Activated T-cell treated with anti-CD3 and anti-CD28 coated beads, Interleukin-2, amount 50 U/mL, for 4 hours (primary cell): ENCODE measurements around the gene HCAR2. TPM values are rescaled to one million over a fixed set of nuclear protein-coding genes. Genes with fewer than 3 reads are reported as not detected.
"Not testable (repeated sequence)": the region's sequence is repeated elsewhere in the genome, so short reads cannot be mapped to it uniquely, and the experiment has no call there.

ENCODE experiments used
- ATAC-seq, 2 donors: fragments of 200-7000 bp; cut with Tn5 transposase; one replicate each; pipeline ENCODE4 v1.10.0; 2021
- DNase-seq: peaks from one replicate; pipeline ENCODE4 v3.0.0-alpha.2; 2020
- H3K27me3 Mint-ChIP-seq: one replicate; pipeline ENCODE4 v1.8.0; 2021; ENCODE audit warnings: low read depth, mixed read lengths
- H3K36me3 Mint-ChIP-seq: one replicate; pipeline ENCODE4 v1.8.0; 2022; ENCODE audit warnings: mixed read lengths; ENCODE audit not compliant: insufficient read depth
- H3K4me1 Mint-ChIP-seq: one replicate; pipeline ENCODE4 v1.8.0; 2021; ENCODE audit warnings: low read depth, mixed read lengths
- H3K4me3 Mint-ChIP-seq: one replicate; pipeline ENCODE4 v1.8.0; 2021; ENCODE audit warnings: mild to moderate bottlenecking, moderate library complexity, mixed read lengths
- H3K9me3 Mint-ChIP-seq: one replicate; pipeline ENCODE4 v1.8.0; 2021; ENCODE audit warnings: mixed read lengths
- total RNA-seq, 3 donors: library from RNA; stranded (reverse); gene quantifications; one replicate each; pipeline ENCODE4 v1.2.1, GENCODE V29; 2021

The HCAR2 gene
- total RNA-seq, 3 donors from 2014 or later = not detected

- Mint-ChIP-seq H3K27me3 (no peaks in the 10 kb centered on the region), H3K4me3 (peak overlapping the region; percentile 58), H3K36me3 (no peaks in the 10 kb centered on the region), H3K4me1 (peaks cover 69% of the 10 kb centered on the region), H3K9me3 (no peaks in the 10 kb centered on the region)
- DNase-seq = no peak
- ATAC-seq = no peak
Observed at GRCh38 chr12:122729583-122730214, 26.5 kb upstream of the HCAR2 start.

DNA sequence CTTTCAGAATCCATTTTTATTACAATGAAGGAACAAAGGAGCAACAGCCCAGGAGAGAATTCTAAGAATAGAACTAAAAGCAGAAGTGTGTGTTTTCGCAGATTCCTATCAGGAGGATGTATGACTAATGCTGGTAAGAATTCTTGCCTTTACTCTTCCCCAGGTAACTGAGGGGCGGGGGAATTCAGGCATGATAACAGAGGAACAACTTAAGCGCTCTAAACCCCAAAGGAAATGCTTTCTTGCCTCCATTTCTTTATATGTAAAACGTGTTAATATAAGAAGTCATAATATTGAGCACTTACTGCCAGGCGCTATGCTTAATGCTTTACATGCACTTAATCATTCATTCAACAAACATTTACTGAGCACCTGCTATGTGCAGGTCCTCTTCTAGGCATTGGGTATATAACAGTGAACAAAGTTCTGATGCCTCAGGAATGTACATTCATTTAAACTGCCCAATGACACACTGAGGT, 23.0 kb upstream of the HCAR2 start:
- no peaks in the 10 kb centered on the region for H3K9me3 Mint-ChIP-seq
- ATAC-seq (peak; percentile 48 to 70), DNase-seq (peak; percentile 32)
- H3K27me3 Mint-ChIP-seq = no peaks in the 10 kb centered on the region
- peak overlapping the region; percentile 29 for H3K4me3 Mint-ChIP-seq
- no peaks in the 10 kb centered on the region for H3K36me3 Mint-ChIP-seq
- H3K4me1 Mint-ChIP-seq = peaks cover 47% of the 10 kb centered on the region

- Mint-ChIP-seq H3K4me1 (peaks cover 46% of the 10 kb centered on the region), H3K27me3 (no peaks in the 10 kb centered on the region), H3K36me3 (no peaks in the 10 kb centered on the region), H3K9me3 (no peaks in the 10 kb centered on the region), H3K4me3 (peak overlapping the region; percentile 1)
- no peak for DNase-seq
- no peak for ATAC-seq
Observed at GRCh38 chr12:122725452-122726079, 22.4 kb upstream of the HCAR2 start.

DNA sequence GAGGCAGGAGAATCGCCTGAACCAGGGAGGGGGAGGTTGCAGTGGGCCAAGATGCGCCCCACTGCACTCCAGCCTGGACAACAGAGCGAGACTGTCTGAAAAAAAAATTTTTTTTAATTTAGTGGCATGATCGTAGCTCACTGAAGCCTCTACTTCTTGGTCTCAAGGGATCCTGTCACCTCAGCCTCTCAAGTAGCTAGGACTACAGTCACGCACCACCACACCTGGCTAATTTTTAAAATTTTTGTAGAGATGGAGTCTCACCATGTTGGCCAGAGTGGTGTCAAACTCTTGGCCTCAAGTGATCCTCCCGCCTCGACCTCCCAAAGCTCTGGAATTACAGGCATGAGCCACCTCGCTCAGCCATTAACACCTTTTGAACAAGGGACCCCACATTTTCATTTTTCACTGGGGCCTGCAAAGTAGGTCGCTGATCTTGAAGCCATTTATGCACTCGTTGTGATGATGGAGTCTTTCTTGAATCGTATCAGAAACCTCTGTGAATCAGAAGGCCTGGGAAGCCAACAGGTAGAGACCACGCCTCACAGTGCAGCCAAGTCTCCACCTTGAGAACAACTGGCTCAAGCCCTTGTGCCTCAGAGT, 21.6 kb upstream of the HCAR2 start:
- peaks cover 42% of the 10 kb centered on the region for H3K4me1 Mint-ChIP-seq
- no peak for ATAC-seq

DNA sequence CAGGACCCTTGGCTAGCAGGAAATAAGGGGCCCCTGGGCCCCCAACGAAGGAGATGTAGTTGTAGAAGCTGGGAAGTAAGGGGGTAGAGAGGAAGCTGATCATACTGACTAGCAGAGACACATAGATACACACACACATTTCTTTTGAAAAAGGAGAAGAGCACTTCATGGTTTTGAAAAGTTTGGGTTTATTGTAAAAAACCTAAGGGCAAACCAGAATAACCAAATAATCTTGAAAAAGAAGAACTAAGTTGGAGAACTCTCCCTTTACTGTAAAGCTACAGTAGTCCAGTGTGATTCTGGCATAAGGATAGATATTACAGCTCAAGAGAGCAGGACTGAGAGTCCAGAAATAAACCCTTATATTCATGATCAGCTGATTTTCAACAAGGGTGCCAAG, 19.2 kb upstream of the HCAR2 start:
- ATAC-seq (no peak), DNase-seq (no peak)
- peaks cover 2% of the 10 kb centered on the region for H3K27me3 Mint-ChIP-seq
- H3K4me3 Mint-ChIP-seq = no peak overlapping the region
- H3K9me3 Mint-ChIP-seq = no peaks in the 10 kb centered on the region
- H3K36me3 Mint-ChIP-seq = no peaks in the 10 kb centered on the region
- peaks cover 34% of the 10 kb centered on the region for H3K4me1 Mint-ChIP-seq

More for the DNA sequence above, 21.6 kb upstream of the HCAR2 start:
- H3K27me3 Mint-ChIP-seq = no peaks in the 10 kb centered on the region
- H3K9me3 Mint-ChIP-seq = no peaks in the 10 kb centered on the region
- no peaks in the 10 kb centered on the region for H3K36me3 Mint-ChIP-seq
- no peak overlapping the region for H3K4me3 Mint-ChIP-seq
- no peak for DNase-seq

GRCh38 chr12:122721057-122721545, 17.9 kb upstream of the HCAR2 start:
- Mint-ChIP-seq H3K27me3 (peaks cover 2% of the 10 kb centered on the region), H3K4me1 (peaks cover 30% of the 10 kb centered on the region), H3K36me3 (no peaks in the 10 kb centered on the region), H3K9me3 (no peaks in the 10 kb centered on the region), H3K4me3 (no peak overlapping the region)
- ATAC-seq (peak; percentile 41 to 55), DNase-seq (no peak)

DNA sequence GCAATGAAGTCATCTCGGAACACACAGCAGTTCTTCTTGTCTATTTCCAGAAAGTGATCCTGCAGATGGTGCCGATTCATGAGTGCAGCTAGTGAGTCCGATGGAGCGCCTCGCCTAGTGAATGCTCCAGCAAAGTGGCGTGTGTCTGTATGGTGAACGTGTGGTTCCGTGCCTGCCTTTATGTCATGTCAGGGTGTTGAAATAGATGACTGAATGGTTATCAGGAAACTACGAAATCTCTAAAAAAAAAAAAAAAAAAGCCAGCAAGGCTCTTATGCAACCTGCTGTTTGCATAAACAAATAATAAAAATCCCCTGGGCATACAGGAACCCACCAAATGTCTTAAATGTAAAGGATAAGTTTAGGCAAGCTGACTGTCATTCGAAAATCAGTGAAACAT, 13.5 kb upstream of the HCAR2 start, which contains the start of gene HCAR3:
HCAR3 (minus strand) TSS at position 154 of the 400 bp plus-strand sequence; CDS start at position 80, 74 bp downstream.
- H3K27me3 Mint-ChIP-seq, ATAC-seq, H3K36me3 Mint-ChIP-seq, H3K9me3 Mint-ChIP-seq, H3K4me3 Mint-ChIP-seq, DNase-seq: not testable (repeated sequence)
- H3K4me1 Mint-ChIP-seq = peaks cover 11% of the 10 kb centered on the region

DNA sequence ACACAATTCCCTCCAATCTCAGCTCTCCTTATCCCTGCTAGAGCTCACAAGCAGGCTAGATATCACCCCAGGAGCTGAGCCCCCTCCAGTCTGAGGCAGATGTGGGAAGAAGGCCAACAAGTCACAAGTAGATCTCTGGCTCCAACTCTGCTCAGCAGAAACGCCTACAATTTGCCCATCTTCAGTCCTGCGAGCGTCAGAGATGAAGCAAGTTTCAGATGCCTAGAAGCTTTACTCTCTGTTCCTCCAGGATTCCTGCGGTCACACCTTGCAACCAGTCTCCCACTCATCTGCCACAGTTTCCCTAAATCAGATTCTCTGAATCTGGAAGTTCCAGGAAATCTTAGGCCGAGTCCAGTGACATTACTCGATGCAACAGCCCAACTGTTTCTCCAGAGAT, 12.1 kb upstream of the HCAR2 start:
- not testable (repeated sequence) for H3K36me3 Mint-ChIP-seq, H3K9me3 Mint-ChIP-seq, H3K4me3 Mint-ChIP-seq, DNase-seq, H3K27me3 Mint-ChIP-seq, ATAC-seq, H3K4me1 Mint-ChIP-seq

DNA sequence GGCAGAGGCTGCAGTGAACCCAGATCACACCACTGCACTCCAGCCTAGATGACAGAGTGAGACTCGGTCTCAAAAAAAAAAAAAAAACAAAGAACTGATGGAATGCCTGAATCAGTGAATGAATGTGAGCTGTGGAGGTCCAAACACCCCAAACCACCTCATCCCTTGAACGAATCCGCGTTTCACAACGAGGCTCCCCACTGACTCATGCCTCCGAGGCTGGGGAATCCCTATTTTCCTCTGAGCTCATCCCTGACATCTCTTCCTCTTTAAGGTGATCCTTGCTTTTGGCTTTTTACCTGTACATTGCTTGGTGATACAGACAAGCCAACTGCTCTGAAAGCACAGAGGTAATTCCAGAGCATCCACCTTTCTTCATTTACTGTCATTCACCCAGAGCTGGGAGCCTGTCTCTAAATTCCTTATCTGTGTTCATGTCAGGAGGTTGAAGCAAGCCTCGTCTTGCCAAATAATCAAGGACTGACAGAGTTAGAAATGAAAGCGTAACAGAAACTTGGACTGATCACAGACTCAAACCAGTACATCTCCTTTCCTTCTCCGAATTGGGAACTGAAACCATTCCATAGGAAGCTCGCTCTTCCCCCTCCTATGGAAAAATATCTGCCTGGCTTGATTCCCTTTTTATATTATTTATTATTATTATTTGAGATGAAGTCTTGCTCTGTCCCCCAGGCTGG, 10.5 kb upstream of the HCAR2 start:
- not testable (repeated sequence) for H3K27me3 Mint-ChIP-seq, DNase-seq, H3K36me3 Mint-ChIP-seq, H3K9me3 Mint-ChIP-seq, H3K4me3 Mint-ChIP-seq, ATAC-seq, H3K4me1 Mint-ChIP-seq

DNA sequence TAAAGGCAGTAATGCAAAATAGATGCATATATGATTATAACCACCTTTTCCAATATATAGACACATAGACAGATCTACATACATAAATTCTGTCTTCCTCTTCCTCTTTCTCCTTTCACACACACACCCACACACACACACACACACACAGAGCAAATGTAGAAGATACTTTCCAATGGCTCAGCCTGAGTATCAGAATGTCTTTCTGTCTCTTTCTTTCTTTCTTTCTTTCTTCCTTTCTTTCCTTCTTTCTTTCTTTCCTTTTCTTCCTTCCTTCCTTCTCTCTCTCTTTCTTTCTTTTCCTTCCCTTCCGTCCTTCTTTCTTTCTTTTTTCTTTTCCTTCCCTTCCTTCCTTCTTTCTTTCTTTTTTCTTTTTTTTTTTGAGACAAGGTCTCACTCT, 8.1 kb upstream of the HCAR2 start:
- H3K4me1 Mint-ChIP-seq, H3K4me3 Mint-ChIP-seq, H3K9me3 Mint-ChIP-seq, H3K36me3 Mint-ChIP-seq, ATAC-seq, H3K27me3 Mint-ChIP-seq, DNase-seq: not testable (repeated sequence)

DNA sequence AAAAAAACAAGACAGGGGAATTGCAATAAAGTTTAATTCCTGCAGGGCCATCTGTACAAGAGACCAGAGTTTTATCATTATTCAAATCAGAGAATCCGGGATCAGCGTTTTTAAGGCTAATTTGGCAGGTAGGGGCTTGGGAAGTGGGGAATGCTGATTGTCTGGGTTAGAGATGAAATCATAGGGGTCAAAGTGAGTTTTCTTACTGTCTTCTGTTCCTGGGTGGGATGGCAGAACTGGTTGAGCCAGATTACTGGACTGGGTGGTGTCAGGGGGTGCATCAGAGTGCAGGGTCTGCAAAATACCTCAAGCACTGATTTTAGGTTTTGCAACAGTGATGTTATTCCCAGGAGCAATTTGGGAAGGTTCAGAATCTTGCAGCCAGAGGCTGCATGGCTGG, 7.2 kb upstream of the HCAR2 start:
- not testable (repeated sequence) for H3K36me3 Mint-ChIP-seq, H3K4me3 Mint-ChIP-seq, H3K9me3 Mint-ChIP-seq, H3K27me3 Mint-ChIP-seq, H3K4me1 Mint-ChIP-seq, ATAC-seq, DNase-seq

GRCh38 chr12:122709287-122709686, 6.1 kb upstream of the HCAR2 start:
- not testable (repeated sequence) for H3K36me3 Mint-ChIP-seq, ATAC-seq, H3K9me3 Mint-ChIP-seq, H3K27me3 Mint-ChIP-seq, H3K4me3 Mint-ChIP-seq, DNase-seq, H3K4me1 Mint-ChIP-seq

DNA sequence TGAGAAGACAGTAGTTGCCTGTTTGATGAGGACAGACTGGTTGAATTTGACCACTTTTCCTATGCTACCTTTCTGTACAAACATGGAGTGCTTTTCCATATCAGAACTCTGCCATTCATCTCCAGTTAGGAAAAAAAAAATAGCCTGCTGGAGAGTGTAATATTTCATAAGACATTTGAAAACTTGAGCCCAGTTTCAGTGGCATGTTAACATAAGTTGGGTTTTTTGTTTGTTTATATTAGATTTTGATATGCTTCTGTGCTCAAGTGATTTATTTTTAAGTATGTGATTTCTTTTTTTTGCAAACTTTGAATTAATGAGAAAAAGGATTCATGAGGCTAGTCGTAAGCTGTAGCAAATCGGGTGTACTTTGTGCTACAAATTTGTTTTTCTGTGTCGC, 684 bp upstream of the HCAR2 start:
- not testable (repeated sequence) for ATAC-seq, DNase-seq, H3K36me3 Mint-ChIP-seq, H3K9me3 Mint-ChIP-seq, H3K4me3 Mint-ChIP-seq, H3K4me1 Mint-ChIP-seq, H3K27me3 Mint-ChIP-seq

DNA sequence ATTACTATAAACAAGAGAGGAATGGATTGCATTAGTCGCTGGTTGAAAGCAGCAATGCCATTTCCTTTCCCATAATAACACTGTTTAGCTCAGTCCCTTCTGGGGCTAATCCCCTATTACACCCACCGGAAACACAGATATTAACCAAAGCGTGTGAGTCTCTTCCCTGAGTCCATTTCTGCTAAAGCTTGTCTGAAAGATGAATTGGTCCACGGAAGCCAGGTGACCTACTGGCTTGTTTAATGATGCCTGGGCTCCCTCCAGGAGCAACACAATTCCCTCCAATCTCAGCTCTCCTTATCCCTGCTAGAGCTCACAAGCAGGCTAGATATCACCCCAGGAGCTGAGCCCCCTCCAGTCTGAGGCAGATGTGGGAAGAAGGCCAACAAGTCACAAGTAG, 1.7 kb downstream of the HCAR2 start:
- H3K4me1 Mint-ChIP-seq, H3K27me3 Mint-ChIP-seq, H3K36me3 Mint-ChIP-seq, DNase-seq, ATAC-seq, H3K9me3 Mint-ChIP-seq, H3K4me3 Mint-ChIP-seq: not testable (repeated sequence)
